G401 (cell line): Measurements from ENCODE around the gene MCF2L2. TPM values are rescaled to one million over a fixed set of nuclear protein-coding genes. Genes with fewer than 3 reads are reported as not detected.

Experiments
- DNase-seq: peaks from one replicate; pipeline ENCODE4 v3.0.0-alpha.2; 2015; ENCODE audit warnings: low spot score
- in situ Hi-C: cut with HindIII; loops from 2 replicates; pipeline ENCODE4 v1.10.0; 2016; ENCODE audit warnings: low sequenced_read_pairs, mixed read lengths
- total RNA-seq: library from RNA; depleted of rRNA; stranded (reverse); fragments of >200 nt; shearing (Covaris generic); gene quantifications from 2 replicates; pipeline ENCODE4 v1.2.3, GENCODE V29; 2014

The MCF2L2 gene
- total RNA-seq, 1 experiment from 2014 or later: 2.6 TPM

DNA sequence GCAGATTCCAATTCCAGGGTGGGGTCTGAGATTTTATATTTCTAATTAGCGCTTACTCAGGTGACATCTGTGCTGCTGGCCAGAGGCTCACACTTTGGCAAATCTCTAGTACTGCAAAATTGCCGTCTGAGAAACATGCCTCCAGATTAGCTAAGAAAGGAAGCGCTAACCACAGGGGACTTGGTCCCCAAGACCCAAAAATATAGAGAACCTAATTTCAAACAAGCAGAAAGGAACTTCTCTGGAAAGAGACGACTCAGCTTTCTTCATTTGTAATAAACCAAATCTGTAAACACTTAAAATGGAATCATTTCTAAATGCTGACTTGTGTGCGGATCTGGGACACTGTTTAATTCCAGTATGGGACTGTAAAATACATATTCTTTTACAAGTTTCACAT lies 119.7 kb downstream of the MCF2L2 start:
- in situ Hi-C loops: no loop called here
- no peak for DNase-seq

DNA sequence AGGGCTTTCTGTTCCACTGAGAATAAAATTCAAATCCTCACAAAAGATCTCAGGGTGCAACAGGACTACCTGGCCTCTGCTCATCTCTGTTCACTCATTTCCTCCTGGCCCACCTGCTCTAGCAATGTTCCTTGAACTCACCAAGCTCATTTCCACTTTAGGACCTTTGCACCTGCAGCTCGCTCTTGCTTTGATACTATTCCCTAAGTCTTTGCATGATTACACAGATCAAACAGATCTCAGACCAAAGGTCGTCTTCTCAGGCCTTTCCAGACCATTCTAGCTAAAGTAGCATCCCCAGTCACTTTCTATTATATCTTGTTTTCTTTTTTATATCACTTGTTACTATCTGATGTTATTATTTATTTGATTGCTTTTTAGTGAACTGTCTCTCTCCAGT lies 120.7 kb downstream of the MCF2L2 start:
- DNase-seq: no peak
- in situ Hi-C loops: no loop called here

- in situ Hi-C loops: no loop called here
- peak; percentile 32 for DNase-seq
Observed at GRCh38 chr3:183306798-183307671, 121.4 kb downstream of the MCF2L2 start.

DNA sequence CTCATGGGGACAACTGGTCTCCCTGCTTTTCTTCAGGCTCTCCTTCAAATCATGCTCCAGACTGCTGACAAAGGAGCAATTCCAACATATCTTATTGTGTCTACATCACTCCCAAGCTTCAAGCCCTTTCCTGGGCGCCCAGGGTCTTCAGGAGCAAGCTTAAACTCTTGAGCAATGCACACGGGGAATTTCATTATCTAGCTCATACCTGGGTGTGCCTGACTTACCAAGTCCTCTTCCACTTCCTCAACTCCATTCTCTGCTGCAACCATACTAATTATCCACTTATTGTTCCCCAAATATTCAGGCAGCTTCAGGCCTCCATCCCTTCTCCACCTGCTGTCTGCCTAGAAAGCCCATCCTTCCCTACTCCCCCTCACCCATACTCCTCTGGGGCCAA lies 124.7 kb downstream of the MCF2L2 start:
- DNase-seq: no peak
- in situ Hi-C loops: no loop called here

DNA sequence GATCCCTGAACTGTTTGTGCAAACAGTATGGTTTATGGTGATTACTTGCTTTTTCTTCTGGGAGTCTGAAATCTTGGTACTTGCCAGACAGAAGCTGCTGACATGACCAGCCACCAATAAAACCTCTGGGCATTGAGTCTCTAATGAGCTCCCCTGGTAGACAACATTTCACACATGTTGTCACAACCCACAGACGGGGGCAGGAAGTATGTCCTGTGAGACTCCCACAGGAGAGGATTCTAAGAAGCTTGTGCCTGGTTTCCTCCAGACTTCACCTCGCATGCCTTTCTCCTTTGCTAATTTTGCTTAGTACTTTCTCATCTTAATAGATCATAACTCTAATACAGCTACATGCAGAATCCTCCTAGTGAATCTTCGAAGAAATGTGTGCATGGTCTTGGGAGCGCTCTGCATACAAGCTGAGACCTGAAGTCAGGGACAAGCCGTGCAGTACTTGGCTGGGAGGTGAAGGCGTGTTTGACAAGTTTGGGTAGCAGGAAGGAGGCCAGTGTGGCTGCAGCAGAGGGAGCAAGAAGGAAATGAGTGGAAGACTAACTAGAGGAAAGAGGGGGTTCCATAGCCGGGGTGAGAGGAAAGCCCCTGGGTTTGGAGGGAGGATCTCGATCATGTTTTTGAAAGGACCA lies 126.4 kb downstream of the MCF2L2 start:
- in situ Hi-C loops: no loop called here
- no peak for DNase-seq

DNA sequence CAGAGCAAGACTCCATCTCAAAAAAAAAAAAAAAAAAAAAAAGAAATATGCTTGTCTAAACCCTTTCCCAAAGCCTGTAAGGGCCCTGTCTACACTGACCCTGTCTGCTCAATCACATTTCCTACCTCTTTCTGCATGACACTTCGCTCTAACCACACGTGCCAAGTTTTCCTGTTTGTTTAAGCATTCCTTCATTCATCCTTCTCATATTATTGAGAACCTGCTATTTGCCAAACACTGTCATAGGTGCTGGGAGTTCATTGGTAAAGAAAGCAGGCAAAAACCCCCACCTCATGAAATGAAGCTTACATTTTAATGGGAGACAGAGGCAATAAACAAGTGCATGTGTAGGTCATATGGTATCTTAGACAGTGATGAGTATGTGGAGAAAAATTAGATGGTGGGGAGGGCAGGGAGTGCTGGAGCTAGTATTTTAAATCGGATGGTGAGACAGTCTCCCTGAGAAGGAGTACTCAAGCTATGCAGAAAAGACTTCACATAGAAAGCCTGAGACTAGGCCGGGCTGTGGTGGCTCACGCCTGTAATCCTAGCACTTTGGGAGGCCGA lies 127.3 kb downstream of the MCF2L2 start:
- in situ Hi-C loops: no loop called here
- no peak for DNase-seq

- in situ Hi-C loops: no loop called here
- DNase-seq: no peak
Observed at GRCh38 chr3:183299976-183300375, 128.4 kb downstream of the MCF2L2 start.

GRCh38 chr3:183298701-183299153 lies 129.7 kb downstream of the MCF2L2 start:
- DNase-seq: no peak
- in situ Hi-C loops: no loop called here

DNA sequence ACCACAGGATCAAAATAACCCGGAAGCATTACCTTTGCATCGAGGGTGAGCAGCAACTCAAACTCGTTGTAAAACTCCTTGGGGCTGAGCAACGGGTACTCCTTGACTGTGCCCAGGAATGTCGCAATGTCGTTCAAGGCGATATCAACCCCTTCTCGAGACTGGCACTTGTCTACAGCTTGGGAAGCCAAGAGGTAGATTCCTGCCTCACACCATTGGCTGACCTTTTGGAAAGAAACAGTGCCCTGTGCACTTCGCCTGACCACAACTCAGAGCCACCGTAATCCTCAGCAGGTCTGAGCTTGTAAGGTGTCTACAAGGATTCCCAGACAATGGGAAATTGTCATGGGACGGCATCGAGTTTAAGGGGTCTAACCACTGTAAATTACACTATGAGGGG lies 131.5 kb downstream of the MCF2L2 start:
- in situ Hi-C loops: no loop called here
- no peak for DNase-seq

DNA sequence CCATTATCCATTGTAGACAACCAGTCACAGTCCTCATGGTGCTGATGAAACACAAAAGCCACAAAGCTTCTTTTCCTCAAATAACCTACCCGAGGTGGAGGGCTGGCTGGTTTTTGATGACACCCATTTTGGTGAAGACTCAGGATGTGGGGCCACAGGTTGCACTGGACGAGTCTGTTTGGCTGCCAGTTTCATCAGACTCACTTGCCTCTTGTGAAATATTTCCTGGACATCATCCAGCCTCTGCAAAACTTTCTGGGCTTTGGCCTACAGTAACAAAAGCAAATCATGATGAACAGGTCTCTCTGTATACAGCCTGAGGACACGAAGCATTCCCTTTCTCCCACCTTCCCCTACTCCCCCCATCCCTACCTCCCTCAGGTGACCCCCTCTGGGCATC lies 133.2 kb downstream of the MCF2L2 start:
- DNase-seq: no peak

GRCh38 chr3:183293966-183294365 lies 134.5 kb downstream of the MCF2L2 start:
- in situ Hi-C loops: no loop called here
- DNase-seq: no peak

More for the DNA sequence above, 133.2 kb downstream of the MCF2L2 start:
- in situ Hi-C loops: no loop called here

- in situ Hi-C loops: no loop called here
- DNase-seq: no peak
Observed at GRCh38 chr3:183291497-183292031, 136.9 kb downstream of the MCF2L2 start.

DNA sequence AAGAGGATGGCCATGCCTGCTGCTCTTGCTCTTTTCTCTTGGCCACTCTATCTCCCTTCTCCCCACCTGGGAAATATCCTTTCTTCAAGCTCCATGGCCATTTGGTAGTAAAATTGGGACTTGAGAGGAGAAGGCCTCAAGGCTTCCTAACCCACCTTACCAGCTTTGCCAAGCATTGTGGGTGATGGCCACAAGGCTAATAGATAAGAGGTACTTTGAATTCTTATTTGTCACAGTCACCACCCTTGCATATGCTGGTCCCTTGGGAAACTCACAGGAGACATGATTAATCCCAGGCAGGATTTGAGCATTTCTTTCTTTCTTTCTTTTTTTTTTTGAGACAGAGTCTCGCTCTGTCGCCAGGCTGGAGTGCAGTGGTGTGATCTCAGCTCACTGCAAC lies 138.2 kb downstream of the MCF2L2 start:
- no peak for DNase-seq
- in situ Hi-C loops: no loop called here

DNA sequence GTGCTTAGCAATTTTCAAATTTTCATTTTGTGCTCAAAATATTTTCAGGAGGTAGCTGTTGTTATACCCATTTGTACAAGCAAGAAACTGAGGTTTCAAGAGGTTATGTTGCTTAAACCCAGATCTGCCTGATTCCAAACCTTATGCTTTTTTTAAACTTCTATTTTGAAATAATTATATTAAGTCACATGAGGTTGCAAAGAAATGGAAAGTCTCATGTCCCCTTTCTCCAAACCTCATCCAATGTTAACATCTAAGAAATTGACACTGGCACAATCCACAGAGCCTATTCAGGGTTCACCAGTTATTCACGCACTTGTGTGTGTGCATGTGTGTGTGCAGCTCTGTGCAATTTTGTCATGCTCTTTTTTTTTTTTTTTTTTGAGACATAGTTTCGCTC lies 140.3 kb downstream of the MCF2L2 start:
- in situ Hi-C loops: no loop called here
- DNase-seq: no peak

DNA sequence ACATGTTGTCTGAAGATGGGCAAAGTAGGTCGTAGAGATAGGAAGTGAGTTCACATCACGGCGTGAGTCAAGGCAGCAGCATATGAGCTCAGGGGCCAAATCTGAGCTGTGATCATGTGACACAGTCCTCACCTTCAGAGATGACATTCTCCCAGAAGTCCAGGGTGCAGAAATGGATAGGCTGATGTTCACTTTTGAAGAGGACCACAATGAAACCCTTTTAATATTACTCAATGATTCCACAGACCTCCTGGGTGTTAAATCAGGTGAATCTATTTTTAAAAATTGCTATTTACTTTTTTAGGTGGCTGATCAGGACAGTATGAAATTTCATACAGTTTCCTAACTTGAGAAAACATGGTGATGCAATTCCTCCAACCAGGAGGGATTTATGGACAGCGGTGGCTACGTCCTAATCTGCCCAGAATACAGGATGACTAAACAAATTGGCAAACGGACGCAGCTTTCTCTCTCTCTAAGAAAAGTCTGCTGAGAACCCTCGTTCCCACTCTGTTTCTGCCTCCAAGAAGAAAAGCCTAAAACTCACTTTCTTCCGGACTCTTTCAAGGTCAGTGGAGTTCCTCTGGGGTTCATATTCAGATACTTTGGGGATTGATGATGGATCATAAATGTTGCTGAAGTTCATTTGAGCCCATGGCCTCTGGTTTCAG lies 141.0 kb downstream of the MCF2L2 start:
- no peak for DNase-seq
- in situ Hi-C loops: no loop called here

DNA sequence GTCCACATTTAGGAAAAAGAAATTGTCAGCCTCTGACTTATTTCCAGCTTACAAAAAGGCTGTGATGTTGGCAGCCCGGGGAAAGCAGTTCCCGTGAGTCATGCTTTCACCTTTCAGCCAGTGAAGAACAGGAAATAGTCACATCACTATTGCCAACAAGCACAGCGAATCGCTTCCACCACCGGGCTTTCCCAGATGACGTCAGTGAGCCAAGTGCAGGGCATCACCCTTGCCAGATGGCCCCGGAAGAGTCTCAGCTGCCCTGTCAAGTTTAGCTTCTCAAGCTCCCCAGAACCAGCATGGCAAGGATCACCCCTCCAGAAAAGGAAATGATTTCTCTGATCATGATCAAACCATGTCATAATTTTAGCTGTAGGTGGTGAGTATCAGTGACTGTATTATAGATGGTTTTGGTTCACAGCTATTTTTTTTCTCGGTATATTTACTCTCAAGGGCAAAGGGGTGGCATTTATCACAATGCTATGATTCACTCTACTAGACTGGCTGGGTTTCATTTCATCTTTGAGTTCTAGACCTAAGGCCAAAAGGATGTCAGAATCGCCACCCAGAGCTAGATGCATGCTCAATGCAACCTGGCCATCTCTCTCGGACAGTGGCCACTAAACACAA lies 142.5 kb downstream of the MCF2L2 start:
- peak; percentile 84 for DNase-seq

DNA sequence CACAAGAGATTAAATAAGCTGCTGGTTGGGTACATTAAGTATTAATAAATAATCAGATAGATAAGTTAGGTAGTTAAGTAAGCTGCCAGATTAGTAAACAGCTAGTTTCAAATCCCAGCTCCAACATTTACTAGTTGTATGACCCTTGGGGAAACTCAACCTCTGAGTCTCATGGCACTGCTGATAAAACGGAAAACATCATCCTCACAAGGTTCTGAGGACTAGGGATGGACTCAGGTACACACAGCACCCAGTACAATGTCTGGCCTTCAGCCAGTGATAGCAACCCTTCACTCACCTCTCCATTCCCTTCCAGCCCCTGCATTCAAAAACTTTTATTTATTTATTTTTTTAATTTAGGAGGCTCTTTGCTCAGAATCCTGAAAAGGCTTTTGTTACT lies 143.1 kb downstream of the MCF2L2 start:
- in situ Hi-C loops: no loop called here

More for the DNA sequence above, 142.5 kb downstream of the MCF2L2 start:
- in situ Hi-C loops: no loop called here

DNA sequence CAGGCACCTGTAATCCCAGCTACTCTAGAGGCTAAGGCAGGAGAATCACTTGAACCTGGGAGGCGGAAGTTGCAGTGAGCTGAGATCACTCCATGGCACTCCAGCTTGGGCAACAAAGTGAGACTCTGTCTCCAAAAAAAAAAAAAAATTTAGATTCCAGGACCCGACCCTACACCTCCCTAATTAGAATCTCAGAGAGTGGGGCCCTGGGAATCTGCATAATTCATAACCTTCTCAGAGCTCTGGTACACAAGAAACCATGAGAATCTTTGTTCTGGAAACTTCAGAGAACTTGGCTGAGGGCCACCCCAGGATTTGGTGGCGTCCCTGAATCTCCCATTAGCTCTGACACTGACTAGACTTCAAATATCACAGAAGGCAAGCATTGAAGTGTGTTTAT lies 143.8 kb downstream of the MCF2L2 start:
- in situ Hi-C loops: no loop called here
- DNase-seq: no peak

More for the DNA sequence above, 143.1 kb downstream of the MCF2L2 start:
- no peak for DNase-seq

- no peak for DNase-seq
- in situ Hi-C loops: no loop called here
Observed at GRCh38 chr3:183283886-183284285, 144.5 kb downstream of the MCF2L2 start.
